NCI-H2029 treated with DMSO at 0.1 percent for 48 hours (cell line): ENCODE measurements around the gene PDE10A.

Experiments used
- DNase-seq: peaks from one replicate; lab custom pipeline; 2025; lab: John Stamatoyannopoulos, UW

The PDE10A gene

DNA sequence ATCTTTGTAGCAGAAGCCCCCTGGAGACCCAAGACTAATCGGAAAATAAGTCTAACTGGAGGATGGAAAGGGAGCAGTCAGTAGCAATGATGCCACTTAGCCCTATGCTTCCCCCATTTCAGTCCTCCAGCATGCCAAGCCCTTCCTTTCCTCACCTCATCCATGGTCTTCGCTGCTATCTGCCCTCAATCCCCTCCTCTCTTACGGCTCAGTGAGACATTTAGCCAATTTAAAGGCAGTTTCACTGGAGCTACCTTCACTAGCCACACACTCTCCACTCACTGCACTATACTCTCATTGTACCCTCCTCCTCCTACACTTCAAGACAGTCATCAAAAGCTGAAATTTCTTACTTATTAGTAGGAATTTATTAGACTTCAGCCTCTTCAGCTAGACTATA lies 111.2 kb downstream of the PDE10A start:
- no peak for DNase-seq

DNA sequence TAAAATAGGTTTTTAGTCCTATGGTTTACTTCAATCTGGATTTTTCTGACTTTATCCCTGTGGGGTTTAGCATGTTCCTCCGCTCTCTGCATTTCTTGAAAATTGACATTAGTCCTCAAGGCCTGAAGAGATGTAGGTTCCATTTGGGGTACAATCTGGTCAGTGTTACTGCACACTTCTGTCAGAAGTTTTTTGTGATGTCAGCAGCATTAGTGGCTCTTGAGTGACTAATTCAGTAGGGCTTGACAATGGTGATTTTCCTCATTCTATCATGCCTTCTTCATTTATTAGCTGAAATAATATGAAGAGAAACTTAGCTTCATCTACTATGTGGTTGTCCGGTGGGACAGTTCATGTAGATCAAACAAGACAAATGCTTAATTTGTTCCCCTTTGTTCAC lies 114.6 kb downstream of the PDE10A start:
- DNase-seq, result no peak

DNA sequence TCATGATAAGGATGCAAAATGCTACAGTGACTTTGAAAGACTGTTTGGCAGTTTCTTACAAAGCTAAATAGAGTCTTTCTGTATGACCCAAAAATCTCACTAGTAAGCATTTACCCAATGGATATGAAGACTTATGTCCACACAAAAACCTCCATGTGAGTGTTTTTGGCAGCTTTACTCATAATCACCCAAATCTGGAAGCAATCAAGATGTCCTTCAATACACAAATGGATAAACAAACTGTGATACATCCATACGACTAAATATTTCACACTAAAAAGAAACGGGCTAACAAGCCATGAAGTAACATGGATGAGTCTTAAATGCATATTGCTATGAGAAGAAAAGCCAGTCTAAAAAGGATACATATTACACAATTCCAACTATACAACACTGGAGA lies 117.2 kb downstream of the PDE10A start:
- no peak for DNase-seq

GRCh38 chr6:165543781-165544180 lies 119.3 kb downstream of the PDE10A start:
- no peak for DNase-seq

GRCh38 chr6:165536911-165537310 lies 126.1 kb downstream of the PDE10A start:
- DNase-seq, result no peak

- DNase-seq, result no peak
Measured at GRCh38 chr6:165519316-165519715, 143.7 kb downstream of the PDE10A start.

GRCh38 chr6:165515963-165516624 lies 146.9 kb downstream of the PDE10A start:
- no peak for DNase-seq

- DNase-seq, result no peak
Measured at GRCh38 chr6:165514621-165515020, 148.4 kb downstream of the PDE10A start.

DNA sequence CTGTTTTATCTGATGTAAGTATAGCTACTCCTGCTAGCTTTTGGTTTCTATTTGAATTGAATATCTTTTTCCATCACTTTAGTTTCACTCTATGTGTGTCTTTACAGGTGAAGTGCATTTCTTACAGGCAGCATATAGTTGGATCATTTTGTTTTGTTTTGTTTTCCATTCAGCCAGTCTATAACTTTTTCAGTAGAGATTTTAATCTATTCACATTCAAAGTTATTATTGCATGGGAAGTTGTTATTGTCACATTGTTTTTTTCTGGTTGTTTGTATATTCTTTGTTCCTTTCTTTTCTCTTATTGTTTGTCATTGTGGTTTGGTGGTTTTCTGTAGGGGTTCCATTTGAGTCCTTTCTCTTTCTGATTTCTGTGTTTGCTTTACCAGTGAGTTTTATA lies 151.2 kb downstream of the PDE10A start:
- no peak for DNase-seq

DNA sequence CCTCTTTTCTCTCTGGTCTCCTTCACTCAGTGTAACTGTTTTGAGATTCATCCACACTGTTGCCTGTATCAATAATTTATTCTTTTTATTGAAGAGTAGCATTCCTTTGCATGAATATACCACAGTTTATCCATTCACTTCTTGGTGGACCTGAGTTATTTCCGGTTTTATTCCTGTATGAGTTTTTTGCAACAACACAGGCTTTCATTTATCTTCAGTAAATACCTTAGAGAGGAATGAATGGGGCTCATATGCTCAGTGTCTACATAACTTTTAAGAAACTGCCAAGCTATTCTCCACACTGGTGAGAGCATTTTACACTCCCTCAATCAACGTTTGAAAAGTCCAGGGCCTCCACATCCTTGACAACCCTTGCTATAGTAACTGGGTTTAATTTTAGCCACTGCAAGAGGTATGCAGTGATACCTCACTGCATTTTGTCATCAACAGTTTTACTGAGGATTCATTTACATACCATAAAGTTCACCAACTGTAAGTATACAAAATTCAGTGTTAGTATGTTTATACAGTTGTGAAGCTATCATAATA lies 154.6 kb downstream of the PDE10A start:
- no peak for DNase-seq

GRCh38 chr6:165506657-165507056 lies 156.4 kb downstream of the PDE10A start:
- DNase-seq, result no peak

DNA sequence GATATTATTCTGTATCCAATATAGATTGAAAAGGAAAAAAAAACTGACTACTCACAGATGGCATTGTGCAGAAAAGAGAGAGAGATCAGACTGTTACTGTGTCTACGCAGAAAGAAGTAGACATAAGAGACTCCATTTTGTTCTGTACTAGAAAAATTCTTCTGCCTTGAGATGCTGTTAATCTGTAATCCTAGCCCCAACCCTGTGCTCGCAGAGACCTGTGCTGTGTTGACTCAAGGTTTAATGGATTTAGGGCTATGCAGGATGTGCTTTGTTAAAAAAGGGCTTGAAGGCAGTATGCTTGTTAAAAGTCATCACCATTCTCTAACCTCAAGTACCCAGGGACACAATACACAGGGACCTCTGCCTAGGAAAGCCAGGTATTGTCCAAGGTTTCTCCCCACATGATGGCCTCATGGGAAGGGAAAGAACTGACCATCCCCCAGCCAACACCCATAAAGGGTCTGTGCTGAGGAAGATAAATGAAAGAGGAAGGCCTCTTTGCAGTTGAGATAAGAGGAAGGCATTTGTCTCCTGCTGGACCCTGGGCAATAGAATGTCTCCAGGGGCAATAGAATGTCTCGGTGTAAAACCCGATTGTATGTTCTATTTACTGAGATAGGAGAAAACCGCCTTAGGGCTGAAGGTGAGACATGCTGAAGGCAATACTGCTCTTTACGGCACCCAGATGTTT lies 162.7 kb downstream of the PDE10A start:
- peak; percentile 76 for DNase-seq

DNA sequence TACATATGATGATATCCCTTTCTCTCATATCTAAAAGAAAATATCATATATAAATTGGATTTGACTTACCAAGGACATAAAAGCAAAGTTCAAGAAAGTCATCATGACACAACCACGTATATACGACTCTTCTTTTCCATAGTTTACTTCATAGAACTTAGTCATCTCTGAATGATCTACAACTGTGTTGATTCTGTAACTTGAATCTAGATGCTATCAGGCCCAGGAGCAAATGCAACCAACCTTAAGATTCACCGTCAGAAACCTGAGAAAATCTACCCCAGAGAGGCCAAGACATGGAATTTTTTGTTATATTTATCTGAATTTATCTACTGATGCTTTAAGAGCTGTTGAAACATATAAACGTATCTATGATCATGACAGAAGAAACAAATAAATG lies 165.6 kb downstream of the PDE10A start:
- no peak for DNase-seq

DNA sequence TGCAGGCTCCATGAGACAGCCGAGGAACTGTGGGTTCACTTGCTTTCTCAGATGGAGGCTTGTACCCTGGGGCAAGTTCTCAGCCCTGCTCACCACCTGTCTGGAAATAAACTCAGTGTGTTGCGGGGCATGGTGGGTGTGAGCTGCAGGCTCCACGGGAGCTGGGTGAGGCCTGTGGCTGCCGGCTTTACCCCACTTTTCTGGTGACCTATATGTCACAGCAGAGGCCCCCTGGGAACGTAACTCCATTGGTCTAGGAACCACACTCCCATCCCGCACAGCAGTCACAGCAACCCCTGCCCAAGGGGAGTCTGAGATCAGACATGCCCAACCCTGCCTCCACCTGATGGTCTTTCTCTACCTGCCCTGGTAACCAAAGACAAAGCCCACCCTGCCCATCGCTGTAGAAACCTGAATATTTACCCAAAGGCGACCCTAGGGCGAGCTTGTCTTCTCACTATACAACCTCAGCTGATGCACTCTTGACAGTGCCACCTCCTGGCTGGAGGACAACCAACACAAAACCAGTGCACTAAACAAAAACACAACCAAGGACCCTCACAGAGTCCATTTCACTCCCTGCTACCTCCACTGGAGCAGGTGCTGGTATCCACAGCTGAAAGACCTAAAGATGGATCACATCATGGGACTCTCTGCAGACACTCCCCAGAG lies 174.3 kb downstream of the PDE10A start:
- no peak for DNase-seq

GRCh38 chr6:165487950-165488349 lies 175.1 kb downstream of the PDE10A start:
- DNase-seq, result no peak

DNA sequence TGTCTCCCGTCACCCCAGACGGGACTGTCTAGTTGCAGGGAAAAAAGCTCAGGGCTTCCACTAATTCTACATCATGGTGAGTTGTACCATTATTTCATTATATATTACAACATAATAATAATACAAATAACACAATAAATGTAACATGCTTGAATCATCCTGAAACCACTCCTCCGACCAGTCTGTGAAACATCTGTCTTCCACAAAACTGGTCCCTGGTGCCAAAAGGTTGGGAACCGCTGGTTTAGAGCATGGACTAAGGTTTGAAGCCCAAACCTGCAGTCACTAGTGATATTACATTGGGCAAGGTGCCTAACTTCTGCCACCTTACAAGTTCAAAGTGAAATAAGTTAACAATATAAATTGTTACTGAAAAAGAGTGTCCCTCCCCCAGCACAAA lies 175.7 kb downstream of the PDE10A start:
- no peak for DNase-seq

DNA sequence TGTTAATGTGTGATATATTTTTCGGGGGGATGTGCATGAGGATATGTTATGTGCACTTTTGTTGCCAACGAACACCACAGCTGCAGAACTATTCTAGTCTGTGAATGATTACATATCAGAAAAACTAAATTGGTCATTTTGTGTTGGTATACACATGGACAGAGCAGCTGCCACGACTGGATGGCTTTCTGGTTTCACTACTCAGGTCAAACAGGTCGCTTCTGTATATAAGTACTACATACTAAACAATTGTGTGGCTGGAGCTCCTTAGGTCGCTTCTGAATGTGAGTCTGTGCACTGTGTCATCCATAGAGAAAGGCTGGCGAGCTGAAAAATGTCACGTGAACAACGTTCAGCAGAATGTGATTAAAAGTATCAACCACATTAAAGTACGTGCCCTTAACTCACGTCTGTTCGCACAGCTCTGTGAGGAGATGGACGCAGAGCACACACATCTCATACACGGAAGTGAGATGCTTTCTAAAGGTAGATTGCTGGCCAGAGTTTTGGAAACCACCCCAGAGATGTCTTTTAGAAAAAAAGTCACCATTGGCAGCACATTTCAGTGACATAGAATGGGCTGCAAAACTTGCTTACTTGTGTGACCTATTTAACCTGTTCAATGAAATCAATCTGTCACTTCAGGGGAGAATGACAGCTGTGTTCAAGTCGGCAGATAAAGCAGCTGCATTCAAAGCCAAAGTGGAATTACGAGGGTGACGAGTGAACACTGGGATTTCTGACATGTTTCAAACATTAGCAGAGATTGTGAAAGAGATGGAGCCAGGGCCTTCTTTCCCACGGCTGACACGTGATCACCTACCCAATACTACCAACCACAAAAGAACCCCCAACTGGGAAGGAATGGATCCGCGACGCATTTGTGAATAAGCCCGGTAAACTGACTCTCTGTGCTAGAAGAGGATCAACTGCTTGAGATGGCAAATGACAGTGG lies 176.6 kb downstream of the PDE10A start:
- no peak for DNase-seq

DNA sequence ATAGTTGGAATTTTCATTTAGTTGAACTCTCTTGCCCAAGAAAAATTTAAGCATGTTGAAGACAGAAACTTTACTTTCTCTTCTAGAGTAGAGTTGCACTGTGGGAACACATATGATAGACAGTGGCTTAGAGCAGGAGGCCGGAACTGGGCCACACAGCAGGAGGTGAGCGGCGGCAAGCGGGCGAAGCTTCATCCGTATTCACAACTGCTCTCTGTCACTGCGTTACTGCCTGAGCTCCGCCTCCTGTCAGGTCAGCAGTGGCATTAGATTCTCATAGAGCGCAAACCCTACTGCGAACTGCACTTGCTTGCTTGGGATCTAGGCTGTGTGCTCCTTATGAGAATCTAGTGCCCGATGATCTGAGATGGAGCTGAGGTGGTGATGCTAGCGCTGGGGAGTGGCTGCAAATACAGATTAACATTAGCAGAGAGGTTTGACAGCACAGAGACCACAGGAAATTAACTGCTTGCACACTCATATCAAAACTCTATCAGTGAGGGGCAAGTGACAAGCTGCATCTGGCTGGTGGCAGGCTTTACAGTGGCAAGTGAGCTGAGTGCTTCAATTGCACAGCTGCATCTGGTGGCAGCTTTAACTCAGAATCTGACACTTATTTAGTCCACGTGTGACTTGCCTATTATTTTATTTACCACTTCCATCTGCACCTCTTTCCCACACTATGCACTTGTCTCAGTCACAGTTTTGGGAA lies 178.7 kb downstream of the PDE10A start:
- DNase-seq, result no peak

DNA sequence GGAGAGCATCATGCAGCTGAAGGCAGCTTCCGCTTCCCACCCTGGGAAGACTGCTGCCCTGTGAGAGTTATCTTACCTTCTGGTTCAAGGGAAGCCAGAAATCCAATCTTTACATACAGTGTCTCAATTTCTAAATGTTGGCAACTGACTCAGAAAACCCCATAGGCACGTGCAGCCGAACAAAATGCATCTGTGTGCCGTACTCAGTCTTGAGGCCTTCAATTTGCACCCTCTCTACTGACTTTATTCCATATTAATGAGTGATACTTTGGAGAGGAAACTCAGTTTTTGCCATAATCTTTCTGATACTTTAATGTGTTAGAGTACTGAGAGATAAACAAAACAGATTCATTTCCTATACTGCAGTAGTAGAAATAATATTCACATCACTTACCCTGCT lies 181.1 kb downstream of the PDE10A start:
- no peak for DNase-seq

GRCh38 chr6:165480916-165481315 lies 182.1 kb downstream of the PDE10A start:
- DNase-seq, result no peak

DNA sequence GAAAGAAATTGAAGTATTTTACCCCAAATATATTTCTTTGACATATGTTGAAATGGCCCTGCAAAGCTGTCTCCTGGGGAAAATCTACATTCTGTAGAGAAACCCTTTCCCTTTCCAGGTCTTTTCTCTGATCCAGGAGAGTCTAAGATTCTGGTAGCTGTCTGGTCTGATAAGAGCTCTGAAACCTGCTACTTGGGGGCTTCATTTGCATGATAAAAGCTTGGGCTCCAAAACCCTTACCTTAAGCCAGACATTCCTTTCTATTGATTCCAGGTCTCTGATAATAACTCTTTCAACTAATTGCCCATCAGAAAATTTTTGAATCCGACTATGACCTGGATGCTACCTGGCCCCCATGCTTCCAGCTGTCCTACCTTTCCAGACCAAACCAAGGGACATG lies 184.5 kb downstream of the PDE10A start:
- no peak for DNase-seq
